Fibroblast of mammary gland (primary cell): Measurements from ENCODE around the gene ASB1.
"Not testable (repeated sequence)": the region's sequence is repeated elsewhere in the genome, so short reads cannot be mapped to it uniquely, and the experiment has no call there.

ENCODE experiments used
- DNase-seq: peaks from one replicate; pipeline ENCODE4 v3.0.0-alpha.2; 2010; ENCODE audit warnings: low read depth
- H3K4me3 ChIP-seq: 2 replicates; pipeline ENCODE4 v1.5.1; 2011; ENCODE audit warnings: low read depth, mild to moderate bottlenecking, low read length, moderate library complexity; ENCODE audit not compliant: control insufficient read depth
- CTCF ChIP-seq: conservative IDR thresholded peaks from 2 replicates; pipeline ENCODE4 v1.5.1; 2011; ENCODE audit warnings: low read depth, low read length, inconsistent platforms; ENCODE audit not compliant: control insufficient read depth, insufficient read depth

Gene ASB1

GRCh38 chr2:238404406-238405216, 22.1 kb upstream of the ASB1 start:
- no peak overlapping the region for H3K4me3 ChIP-seq
- DNase-seq, result no peak
- no peak for TF ChIP-seq CTCF

GRCh38 chr2:238405217-238405555, 21.5 kb upstream of the ASB1 start:
- not testable (repeated sequence) for DNase-seq

GRCh38 chr2:238406221-238406997, 20.3 kb upstream of the ASB1 start:
- DNase-seq, result no peak
- no peak for TF ChIP-seq CTCF
- no peak overlapping the region for H3K4me3 ChIP-seq

More at GRCh38 chr2:238405217-238405555, 21.5 kb upstream of the ASB1 start:
- H3K4me3 ChIP-seq, result not testable (repeated sequence)

GRCh38 chr2:238406998-238407285, 19.8 kb upstream of the ASB1 start:
- no peak overlapping the region for H3K4me3 ChIP-seq
- TF ChIP-seq CTCF, result no peak
- DNase-seq, result no peak

GRCh38 chr2:238407566-238407965, 19.2 kb upstream of the ASB1 start:
- no peak for TF ChIP-seq CTCF
- no peak overlapping the region for H3K4me3 ChIP-seq
- DNase-seq, result no peak

- H3K4me3 ChIP-seq, result no peak overlapping the region
- TF ChIP-seq CTCF, result no peak
- no peak for DNase-seq
Observed at GRCh38 chr2:238408615-238409340, 17.9 kb upstream of the ASB1 start.
